Measurements from ENCODE around the gene NCOA1.

The NCOA1 gene

GRCh38 chr2:24785671-24786321 lies 294.7 kb downstream of the NCOA1 start:
- H3K4me3 ChIP-seq (replicated peaks; ENCODE audit: low read depth, low read length) = no peak overlapping the region
- DNase-seq (ENCODE audit: low read depth) = no peak
- no peak for TF ChIP-seq CTCF (IDR thresholded peaks at IDR 0.05; ENCODE audit: low read length, missing control alignments)

GRCh38 chr2:24787532-24787931 lies 296.5 kb downstream of the NCOA1 start:
- DNase-seq (ENCODE audit: low read depth) = no peak
- no peak for TF ChIP-seq CTCF (IDR thresholded peaks at IDR 0.05; ENCODE audit: low read length, missing control alignments)
- H3K4me3 ChIP-seq (replicated peaks; ENCODE audit: low read depth, low read length) = no peak overlapping the region

GRCh38 chr2:24788816-24789215 lies 297.8 kb downstream of the NCOA1 start:
- TF ChIP-seq CTCF (IDR thresholded peaks at IDR 0.05; ENCODE audit: low read length, missing control alignments) = no peak
- DNase-seq (ENCODE audit: low read depth) = no peak
- H3K4me3 ChIP-seq (replicated peaks; ENCODE audit: low read depth, low read length) = no peak overlapping the region

GRCh38 chr2:24791452-24791851 lies 300.4 kb downstream of the NCOA1 start:
- no peak overlapping the region for H3K4me3 ChIP-seq (replicated peaks; ENCODE audit: low read depth, low read length)
- DNase-seq (ENCODE audit: low read depth) = no peak

GRCh38 chr2:24792542-24792873 lies 301.5 kb downstream of the NCOA1 start:
- no peak for TF ChIP-seq CTCF (IDR thresholded peaks at IDR 0.05; ENCODE audit: low read length, missing control alignments)
- no peak for DNase-seq (ENCODE audit: low read depth)

More at GRCh38 chr2:24791452-24791851, 300.4 kb downstream of the NCOA1 start:
- no peak for TF ChIP-seq CTCF (IDR thresholded peaks at IDR 0.05; ENCODE audit: low read length, missing control alignments)

GRCh38 chr2:24792874-24793760 lies 302.1 kb downstream of the NCOA1 start, which contains the start of the genes CENPO and PTRHD1:
TSS of gene CENPO (plus strand) at chr2:24793425. CDS start at chr2:24793920, 495 bp downstream.
TSS of gene PTRHD1 (minus strand) at chr2:24793391. CDS start at chr2:24793377, 14 bp downstream.
- peak; percentile 68 for TF ChIP-seq CTCF (IDR thresholded peaks at IDR 0.05; ENCODE audit: low read length, missing control alignments)
- H3K4me3 ChIP-seq (replicated peaks; ENCODE audit: low read depth, low read length) = peak within 1 kb of the TSS; percentile 89
- DNase-seq (ENCODE audit: low read depth) = peak; percentile 97

More at GRCh38 chr2:24792542-24792873, 301.5 kb downstream of the NCOA1 start:
- H3K4me3 ChIP-seq (replicated peaks; ENCODE audit: low read depth, low read length) = peak overlapping the region; percentile 89
